Fibroblast of skin of back (primary cell): Measurements from ENCODE around the gene FILIP1L.
A peak's percentile ranks its signal among the peaks of the same experiment; 100 is the strongest.

Source experiments
- DNase-seq: peaks from one replicate; pipeline ENCODE4 v3.0.0-alpha.2; 2013

FILIP1L gene

GRCh38 chr3:99969136-99969535, 145.2 kb downstream of the FILIP1L start:
- DNase-seq, result no peak

GRCh38 chr3:99967796-99968195, 146.5 kb downstream of the FILIP1L start:
- DNase-seq, result peak; percentile 53

GRCh38 chr3:99966662-99967416, 147.5 kb downstream of the FILIP1L start:
- peak; percentile 45 for DNase-seq

GRCh38 chr3:99965681-99966408, 148.5 kb downstream of the FILIP1L start:
- no peak for DNase-seq

- peak; percentile 23 for DNase-seq
These were observed 149.2 kb downstream of the FILIP1L start for GRCh38 chr3:99965077-99965476.

- peak; percentile 93 for DNase-seq
These were observed 151.6 kb downstream of the FILIP1L start for GRCh38 chr3:99962703-99963102.

GRCh38 chr3:99961756-99962515, 152.4 kb downstream of the FILIP1L start:
- DNase-seq, result no peak

- DNase-seq, result peak; percentile 32
These were observed 153.4 kb downstream of the FILIP1L start for GRCh38 chr3:99960941-99961340.

GRCh38 chr3:99960123-99960878, 154.0 kb downstream of the FILIP1L start:
- DNase-seq, result no peak

- peak; percentile 43 for DNase-seq
These were observed 155.9 kb downstream of the FILIP1L start for GRCh38 chr3:99958222-99958912.

GRCh38 chr3:99957151-99957796, 157.0 kb downstream of the FILIP1L start:
- peak; percentile 63 for DNase-seq

- DNase-seq, result no peak
These were observed 158.3 kb downstream of the FILIP1L start for GRCh38 chr3:99955773-99956562.

GRCh38 chr3:99954914-99955644, 159.2 kb downstream of the FILIP1L start:
- DNase-seq, result no peak

GRCh38 chr3:99953596-99953995, 160.7 kb downstream of the FILIP1L start:
- DNase-seq, result peak; percentile 50

GRCh38 chr3:99952306-99952705, 162.0 kb downstream of the FILIP1L start:
- peak; percentile 94 for DNase-seq

- DNase-seq, result peak; percentile 45
These were observed 162.6 kb downstream of the FILIP1L start for GRCh38 chr3:99951701-99952100.

GRCh38 chr3:99950921-99951320, 163.4 kb downstream of the FILIP1L start:
- DNase-seq, result peak; percentile 18

- DNase-seq, result no peak
These were observed 164.2 kb downstream of the FILIP1L start for GRCh38 chr3:99949956-99950670.
